HG03095 (cell line): Measurements from ENCODE around the gene TMEM184A.

Experiments
- ATAC-seq: cut with Tn5 transposase; IDR thresholded peaks from one replicate; pipeline ENCODE4 v1.9.1; 2021; ENCODE audit warnings: moderate library complexity; ENCODE audit not compliant: unreplicated experiment

TMEM184A gene

DNA sequence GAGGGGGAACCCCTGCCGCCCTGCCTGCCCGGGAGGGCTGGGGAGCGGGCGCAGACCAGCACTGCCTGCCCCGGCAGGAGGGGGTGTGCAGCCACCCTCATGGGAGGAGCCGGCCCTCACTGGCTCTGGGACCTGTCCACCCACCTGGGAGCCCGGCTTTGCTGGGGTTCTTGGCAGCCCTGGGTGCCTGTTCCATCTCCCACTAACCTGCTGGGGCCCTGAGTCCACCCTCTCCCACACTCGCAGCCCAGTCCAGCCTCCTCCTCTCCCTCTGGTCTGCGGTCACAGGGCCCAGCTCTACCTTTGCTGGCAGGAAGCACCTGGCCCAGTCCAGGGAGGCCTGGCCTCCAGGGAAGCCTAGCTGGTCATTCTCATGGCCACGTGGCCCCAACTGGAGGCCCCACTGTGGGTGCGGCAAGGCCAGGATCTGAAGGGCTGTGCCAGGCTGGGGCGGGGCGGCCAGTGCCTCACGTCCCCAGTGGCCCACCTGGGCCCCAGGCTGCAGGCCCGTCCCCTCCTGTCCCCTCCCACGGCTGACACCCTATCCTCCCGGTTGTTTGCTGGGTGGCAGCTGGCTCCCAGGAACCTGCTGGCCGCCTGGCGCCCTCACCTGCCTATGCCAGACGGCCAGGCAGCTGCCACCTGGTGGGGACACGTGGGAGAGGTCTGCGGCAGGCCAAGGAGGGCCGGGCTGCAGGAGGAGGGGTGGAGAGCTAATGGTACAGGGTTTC lies at the start of gene TMEM184A:
Gene TMEM184A (minus strand): TSS at position 393 of the 731 bp plus-strand sequence. CDS start 721 bp downstream, outside the sequence.
- no peak for ATAC-seq

DNA sequence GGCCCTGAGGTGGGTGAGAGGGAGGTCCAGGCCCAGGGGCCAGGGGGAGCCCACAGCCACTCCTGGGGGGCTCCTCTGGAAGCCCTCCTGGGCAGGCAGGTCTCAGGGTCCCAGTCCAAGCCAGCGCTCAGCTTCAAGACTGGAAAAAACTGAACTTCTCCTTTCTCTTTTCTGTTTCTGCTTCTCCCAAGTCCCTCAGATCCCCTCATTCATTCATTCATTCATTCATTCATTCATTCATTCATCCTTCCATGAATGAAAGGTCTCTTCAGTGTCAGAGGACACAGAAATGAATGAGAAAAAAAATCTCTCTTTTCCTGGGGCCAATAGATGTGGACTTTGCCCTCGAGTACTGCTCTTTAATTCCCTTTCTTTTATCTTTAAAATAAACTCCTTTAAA lies 48.4 kb upstream of the TMEM184A start:
- no peak for ATAC-seq

DNA sequence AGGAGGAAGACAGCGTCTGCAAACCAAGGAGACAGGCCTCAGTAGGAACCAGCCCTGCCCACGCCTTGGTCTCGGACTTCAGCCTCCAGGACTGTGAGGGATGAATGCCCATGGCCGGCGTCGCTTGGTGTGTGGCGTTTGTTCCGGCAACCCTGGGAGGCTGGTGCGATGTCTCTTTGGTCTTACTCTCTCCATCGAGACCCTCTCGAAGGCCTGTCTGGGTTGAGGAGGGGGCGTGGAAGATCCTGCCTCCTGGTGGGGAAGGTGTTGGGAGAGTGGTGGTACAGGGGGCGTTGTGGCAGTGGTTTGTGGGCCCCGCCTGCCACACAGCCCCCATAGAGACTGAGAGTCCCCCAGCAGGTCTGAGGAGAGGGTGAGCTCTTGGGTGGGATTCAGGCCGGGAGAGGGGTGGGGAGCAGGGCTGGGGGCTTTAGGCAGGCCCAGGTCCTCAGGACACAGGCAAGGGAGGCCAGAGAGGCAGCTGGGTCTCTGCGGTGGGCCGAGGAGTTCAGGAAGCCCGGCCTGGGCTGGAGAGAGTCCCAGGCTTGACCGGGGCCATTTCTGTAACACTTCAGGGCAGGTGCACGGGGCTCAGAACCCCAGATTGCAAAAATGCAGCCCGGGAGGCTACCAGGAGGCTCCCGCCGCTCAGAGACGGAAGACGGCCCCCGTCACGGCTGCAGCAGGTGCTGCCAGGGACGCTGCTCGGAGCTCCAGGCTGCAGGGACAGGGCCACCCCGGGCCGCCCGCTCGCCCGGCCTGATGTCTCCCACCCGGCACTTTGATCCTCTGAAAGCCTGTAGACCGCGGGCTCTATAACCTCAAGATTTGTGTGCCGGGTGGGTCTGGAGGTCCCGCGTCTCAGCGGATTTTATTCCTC lies 47.6 kb upstream of the TMEM184A start:
- no peak for ATAC-seq

DNA sequence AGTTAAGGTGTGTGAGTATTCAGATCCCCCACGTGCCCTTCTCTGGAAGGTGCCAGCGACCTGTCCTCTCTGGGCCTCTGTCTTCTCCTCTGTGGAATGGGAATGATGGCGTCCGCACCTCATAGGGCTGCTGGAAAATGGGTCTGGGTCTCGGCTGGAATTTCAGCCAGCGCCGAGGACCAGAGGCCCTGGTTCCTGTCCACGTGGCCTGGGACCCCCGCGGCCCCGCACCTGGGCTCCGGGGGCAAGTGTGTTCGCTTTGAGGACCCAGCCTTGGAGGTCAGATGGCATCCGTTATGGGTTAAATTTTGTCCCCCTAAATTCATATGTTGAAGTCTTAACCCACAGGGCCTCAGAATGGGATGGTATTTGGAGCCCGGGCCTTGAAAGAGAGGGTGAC lies 46.4 kb upstream of the TMEM184A start:
- no peak for ATAC-seq

GRCh38 chr7:1601956-1602355 lies 46.0 kb upstream of the TMEM184A start:
- ATAC-seq, result no peak

DNA sequence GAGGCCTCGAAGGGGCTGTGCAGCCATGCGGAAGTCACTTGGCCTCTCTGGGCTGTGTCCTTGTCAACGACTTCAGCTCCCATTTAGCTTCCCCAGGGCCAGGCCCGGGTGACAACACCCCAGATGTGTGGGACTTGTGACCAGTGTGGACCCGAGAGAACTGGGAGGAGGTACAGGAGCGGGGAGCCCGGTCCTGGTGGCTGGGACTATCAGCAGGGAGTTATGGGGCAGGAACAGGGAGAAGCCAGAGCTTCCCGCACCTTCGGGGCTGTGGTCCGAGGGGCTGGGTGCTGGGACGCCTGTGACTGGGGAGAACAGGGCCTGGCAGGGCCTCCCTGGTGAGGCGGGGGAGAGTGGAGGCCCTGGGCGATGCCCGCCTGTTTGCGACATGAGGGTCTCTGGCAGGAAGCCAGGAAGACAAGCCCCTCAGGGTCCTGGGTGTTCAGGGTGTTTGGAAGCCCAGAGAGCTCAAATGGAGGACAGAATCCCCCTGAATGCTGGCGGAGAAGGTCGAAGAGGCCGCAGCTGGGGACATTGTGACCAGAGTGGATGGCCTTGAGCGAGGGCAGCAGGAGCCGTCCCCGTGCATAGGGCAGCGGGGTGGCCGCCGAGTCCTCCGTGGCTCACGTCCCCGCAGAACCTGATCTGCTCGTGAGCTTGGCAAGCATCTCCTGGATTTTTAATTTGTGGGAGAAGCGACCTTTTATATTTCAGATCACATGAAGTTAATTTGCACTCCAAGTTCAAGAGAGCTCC lies 43.8 kb upstream of the TMEM184A start:
- ATAC-seq, result no peak

DNA sequence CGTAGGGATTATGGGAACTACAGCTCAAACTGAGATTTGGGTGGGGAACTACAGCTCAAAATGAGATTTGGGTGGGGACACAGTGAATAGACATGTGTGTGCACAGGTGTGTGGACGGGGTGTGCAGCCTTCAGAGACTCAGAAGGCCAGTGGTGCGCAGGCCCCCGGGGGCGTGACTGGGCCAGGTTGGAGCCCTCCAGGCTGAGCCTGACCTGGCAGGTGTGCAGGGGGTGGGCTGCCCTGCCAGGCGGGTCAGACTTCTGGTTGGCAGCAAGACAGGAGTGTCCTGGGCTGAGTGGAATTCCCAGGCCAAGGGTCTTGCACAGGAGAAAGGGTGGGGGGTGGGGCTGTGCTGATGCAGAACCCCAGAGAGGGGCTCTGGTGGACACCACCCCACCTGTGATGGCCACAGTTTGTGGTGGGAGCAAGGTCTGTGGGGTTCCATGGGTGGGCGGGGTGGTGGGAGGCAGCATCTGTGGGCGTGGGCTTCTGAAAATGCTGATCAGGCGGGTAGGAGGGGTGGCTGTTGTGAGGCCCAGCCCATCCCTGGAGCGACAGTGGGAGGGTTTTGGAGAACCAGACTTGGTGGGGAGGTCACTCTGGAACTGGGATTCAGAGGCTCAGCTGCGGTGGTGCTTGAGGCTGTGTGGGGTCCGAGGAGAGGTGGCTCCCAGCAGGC lies 43.1 kb upstream of the TMEM184A start:
- no peak for ATAC-seq

DNA sequence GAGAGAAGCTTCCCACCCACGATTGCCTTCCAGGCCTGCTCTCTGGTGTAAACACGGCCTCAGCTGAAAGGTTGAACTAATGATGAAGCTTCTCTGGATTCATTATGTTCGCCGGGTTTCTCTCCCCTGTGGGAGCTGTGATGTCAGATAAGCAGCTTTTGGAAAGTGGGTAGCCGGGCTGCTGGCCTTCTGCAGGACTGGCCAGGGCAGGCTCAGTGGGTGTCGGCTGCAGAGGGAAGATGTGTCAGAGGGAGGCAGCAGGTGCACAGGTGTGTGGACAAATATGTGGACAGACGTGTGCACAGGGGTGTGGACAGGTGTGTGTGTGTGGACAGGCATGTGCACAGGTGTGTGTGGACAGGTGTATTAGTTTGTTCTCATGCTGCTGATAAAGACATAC lies 42.3 kb upstream of the TMEM184A start:
- ATAC-seq, result no peak

DNA sequence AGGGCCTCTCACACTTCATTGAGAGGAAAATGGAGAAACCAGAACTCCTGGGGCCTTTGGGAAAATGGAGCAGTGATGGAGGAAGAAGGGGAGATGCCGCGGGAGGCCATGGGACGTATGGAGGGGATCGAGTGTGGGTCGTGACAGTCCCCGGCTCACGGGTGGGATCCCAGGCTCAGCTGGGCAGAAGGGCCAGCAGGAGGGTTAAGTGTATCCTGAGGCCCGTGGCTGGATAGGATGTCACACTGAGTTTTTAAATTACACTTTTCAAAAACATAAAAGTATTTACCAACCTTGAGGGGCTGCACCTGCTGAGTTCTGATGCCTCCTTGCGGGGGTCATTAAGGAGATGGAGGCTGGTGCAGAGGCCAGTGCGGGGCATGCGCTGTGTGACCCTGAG lies 41.8 kb upstream of the TMEM184A start:
- ATAC-seq, result no peak

DNA sequence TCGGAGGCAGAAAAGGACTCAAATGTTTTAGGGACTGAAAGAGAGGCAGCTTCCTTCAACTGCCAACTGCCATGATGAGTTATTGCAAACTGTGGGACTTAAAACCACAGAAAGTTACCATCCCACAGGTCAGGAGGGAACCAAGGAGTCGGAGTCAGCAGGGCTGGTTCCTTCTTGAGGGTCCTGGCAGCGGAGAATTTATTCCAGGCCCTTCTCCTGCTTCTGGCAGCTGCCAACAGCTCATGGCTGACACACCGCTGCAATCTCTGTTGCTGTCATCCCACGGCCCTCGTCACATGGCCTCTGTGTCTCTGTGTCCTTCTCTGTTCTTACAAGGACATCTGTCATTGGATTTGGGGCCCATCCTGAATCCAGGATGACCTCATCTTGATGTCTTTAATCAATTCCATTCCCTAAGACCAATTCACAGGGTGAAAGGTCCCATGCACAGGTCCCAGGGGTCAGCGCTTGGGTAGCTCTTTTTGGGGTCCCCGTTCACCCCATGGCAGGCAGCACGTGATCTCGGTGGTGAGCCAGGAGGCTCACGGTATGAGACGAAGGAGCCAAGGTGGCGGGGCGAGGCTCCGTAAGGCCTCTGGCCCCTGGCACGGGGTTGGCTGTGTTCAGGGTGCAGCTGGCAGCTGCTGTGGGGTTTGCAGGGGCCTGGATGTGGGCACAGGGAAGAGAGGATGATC lies 41.2 kb upstream of the TMEM184A start:
- ATAC-seq, result no peak

- ATAC-seq, result no peak
Measured at GRCh38 chr7:1596181-1597043, 40.4 kb upstream of the TMEM184A start.

- no peak for ATAC-seq
Measured at GRCh38 chr7:1595636-1596035, 39.6 kb upstream of the TMEM184A start.

DNA sequence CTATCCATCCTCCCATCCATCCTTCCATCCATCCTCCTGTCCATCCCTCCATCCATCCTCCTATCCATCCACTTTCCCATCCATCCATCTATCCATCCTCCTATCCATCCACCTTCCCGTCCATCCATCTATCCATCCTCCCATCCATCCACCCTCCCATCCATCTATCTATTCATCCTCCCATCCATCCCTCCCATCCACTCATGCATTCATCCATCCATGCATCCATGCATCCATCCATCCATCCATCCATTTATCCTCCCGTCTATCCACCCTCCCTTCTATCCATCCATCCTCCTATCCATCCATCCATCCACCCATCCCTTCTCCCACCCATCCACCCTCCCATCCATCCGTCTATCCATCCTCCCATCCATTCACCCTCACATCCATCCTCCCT lies 39.0 kb upstream of the TMEM184A start:
- ATAC-seq, result no peak

GRCh38 chr7:1593904-1594421 lies 38.0 kb upstream of the TMEM184A start:
- no peak for ATAC-seq

- no peak for ATAC-seq
Measured at GRCh38 chr7:1593091-1593866, 37.3 kb upstream of the TMEM184A start.

- ATAC-seq, result no peak
Measured at GRCh38 chr7:1592299-1592871, 36.4 kb upstream of the TMEM184A start.

DNA sequence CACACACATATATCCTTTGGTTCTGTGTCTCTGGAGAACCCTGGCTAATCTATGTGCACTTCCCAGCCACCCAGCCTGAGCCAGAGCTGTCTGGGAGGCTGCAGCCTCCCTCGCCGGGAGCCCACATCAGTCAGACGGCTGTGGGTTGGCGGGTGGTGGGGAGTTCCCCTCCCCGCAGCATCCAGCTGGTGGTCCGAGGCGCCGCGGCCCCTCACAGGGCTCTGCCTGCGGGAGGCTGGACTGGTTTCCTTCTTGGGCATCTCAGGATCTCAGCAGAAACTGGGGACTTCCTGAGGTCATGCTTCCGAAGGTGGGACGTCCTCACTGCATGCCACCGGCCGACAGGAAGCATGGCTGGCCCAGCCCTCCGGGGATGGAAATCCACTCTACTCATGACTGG lies 35.9 kb upstream of the TMEM184A start:
- no peak for ATAC-seq

DNA sequence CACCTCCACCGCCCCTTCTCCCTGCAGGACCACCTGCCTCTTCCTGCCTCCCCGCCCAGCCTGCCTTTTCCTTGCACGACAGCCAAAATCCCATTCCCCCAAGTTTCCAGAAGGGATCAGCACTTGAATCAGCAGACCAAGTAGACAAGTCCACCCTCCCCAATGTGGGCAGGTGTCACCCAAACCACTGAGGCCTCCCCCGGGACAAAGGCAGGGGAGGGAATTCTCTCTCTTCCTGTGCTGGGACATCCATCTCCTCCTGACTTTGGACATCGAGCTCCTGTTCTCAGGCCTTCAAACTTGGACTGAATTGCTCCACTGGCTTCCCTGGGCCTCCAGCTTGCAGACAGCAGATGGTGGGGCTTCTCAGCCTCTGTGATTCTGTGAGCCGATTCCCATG lies 35.4 kb upstream of the TMEM184A start:
- ATAC-seq, result no peak
